ENCODE data around the gene TPT1.
A peak's percentile ranks its signal among the peaks of the same experiment; 100 is the strongest.
"Not testable (repeated sequence)": the region's sequence is repeated elsewhere in the genome, so short reads cannot be mapped to it uniquely, and the experiment has no call there.

The TPT1 gene

GRCh38 chr13:45365558-45365885 lies 24.5 kb upstream of the TPT1 start:
- no peak overlapping the region for H3K4me3 ChIP-seq (ENCODE audit: low read depth, low read length)
- H3K9ac ChIP-seq (ENCODE audit: low read length) = no peak overlapping the region
- H3K36me3 ChIP-seq (ENCODE audit: control insufficient read depth, insufficient read depth, low read length) = peaks cover 3% of the 10 kb centered on the region; the same call in 1 of the 2 replicates
- no peaks in the 10 kb centered on the region for H3K27me3 ChIP-seq (ENCODE audit: control insufficient read depth, insufficient read depth, low read length)
- no peak overlapping the region for H3K27ac ChIP-seq (ENCODE audit: low read depth, low read length)
- H3K4me1 ChIP-seq (ENCODE audit: control insufficient read depth, insufficient read depth, low read length) = peaks cover 14% of the 10 kb centered on the region
- no peaks in the 10 kb centered on the region for H3K9me3 ChIP-seq (ENCODE audit: control insufficient read depth, insufficient read depth, low read depth, low read length)

DNA sequence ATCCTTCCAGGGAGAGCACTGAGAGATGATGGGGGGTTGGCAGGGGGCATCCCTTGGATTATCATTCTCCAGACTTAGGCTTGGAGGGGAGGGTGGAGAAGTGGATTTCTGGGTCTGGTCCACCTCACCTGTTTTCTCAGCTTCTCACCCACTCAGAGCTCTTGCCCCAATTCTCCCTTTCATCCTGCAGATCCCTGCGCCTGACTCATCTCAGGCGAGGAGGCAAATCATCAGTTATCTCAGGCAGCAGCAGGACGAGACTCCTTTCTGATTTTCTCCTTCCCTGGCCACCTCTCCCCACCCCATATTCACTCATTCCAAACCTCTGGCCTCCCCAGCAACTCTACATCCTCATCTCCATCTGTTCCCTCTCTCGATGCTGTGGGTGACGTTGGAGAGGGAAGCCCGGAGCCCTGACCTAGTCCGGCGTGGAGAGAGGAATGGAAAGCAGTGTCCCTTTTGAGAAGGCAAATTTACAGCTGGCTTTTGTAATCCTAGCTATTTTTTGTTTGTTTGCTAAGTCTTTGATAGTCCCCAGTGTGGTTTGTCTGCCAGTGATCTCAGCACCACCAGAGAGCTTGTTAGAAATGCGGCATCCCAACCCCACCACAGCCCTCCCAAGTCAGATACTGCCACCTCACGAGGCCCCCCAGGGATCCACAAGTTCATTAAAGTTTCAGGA lies 24.0 kb upstream of the TPT1 start:
- H3K36me3 ChIP-seq (ENCODE audit: control insufficient read depth, insufficient read depth, low read length) = peaks cover 7% of the 10 kb centered on the region; the same call in 1 of the 2 replicates
- H3K9ac ChIP-seq (ENCODE audit: low read length) = no peak overlapping the region
- no peak overlapping the region for H3K27ac ChIP-seq (ENCODE audit: low read depth, low read length)
- no peak overlapping the region for H3K4me3 ChIP-seq (ENCODE audit: low read depth, low read length)
- H3K9me3 ChIP-seq (ENCODE audit: control insufficient read depth, insufficient read depth, low read depth, low read length) = no peaks in the 10 kb centered on the region
- no peaks in the 10 kb centered on the region for H3K27me3 ChIP-seq (ENCODE audit: control insufficient read depth, insufficient read depth, low read length)
- H3K4me1 ChIP-seq (ENCODE audit: control insufficient read depth, insufficient read depth, low read length) = peaks cover 14% of the 10 kb centered on the region

DNA sequence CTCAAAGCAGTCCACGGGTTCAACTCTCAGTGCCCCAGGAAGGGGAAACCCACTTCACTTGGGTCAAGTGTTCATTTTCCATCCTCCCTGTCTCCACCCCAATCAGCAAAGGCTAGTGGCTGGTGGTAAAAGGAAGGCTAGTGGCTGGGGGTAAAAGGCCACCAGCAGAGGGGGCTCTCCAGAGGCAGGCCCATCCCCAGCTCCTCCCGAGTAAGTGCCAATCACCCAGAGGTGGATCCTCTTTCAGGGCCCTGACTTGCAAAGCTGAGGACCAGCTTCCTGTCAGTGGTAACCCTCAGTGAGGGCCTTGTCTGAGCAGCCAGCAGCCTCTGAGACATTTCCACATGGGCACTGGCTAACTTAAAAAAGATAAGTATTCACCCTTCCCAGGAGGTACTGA lies 22.0 kb upstream of the TPT1 start:
- H3K27ac ChIP-seq (ENCODE audit: low read depth, low read length) = no peak overlapping the region
- H3K36me3 ChIP-seq (ENCODE audit: control insufficient read depth, insufficient read depth, low read length) = peaks cover 14% of the 10 kb centered on the region
- no peaks in the 10 kb centered on the region for H3K9me3 ChIP-seq (ENCODE audit: control insufficient read depth, insufficient read depth, low read depth, low read length)
- no peak overlapping the region for H3K9ac ChIP-seq (ENCODE audit: low read length)
- peaks cover 11% of the 10 kb centered on the region for H3K4me1 ChIP-seq (ENCODE audit: control insufficient read depth, insufficient read depth, low read length)
- no peaks in the 10 kb centered on the region for H3K27me3 ChIP-seq (ENCODE audit: control insufficient read depth, insufficient read depth, low read length)
- H3K4me3 ChIP-seq (ENCODE audit: low read depth, low read length) = no peak overlapping the region

DNA sequence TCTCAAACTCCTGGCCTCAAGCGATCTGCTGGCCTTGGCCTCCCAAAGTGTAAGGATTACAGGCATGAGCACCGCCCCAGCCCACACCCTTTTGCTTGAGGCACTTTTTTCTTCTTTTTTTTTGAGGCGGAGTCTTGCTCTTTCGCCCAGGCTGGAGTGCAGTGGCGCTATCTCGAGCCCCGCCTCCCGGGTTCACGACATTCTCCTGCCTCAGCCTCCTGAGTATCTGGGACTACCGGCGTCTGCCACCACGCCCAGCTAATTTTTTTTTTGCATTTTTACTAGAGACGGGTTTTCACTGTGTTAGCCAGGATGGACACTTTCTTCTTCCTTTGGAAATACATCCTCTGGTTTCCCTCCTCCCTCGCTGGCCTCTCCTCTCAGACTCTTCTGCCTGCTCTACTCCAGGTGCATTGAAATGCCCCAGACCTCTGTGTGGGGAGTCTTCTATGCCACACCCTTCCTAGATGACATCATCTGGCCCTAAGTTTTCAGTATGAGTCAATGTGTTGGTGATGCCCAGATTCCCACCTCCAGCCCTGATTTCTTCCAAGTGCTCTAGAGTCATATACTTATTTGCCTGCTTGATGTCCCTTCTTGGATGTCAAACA lies 20.7 kb upstream of the TPT1 start:
- no peak overlapping the region for H3K27ac ChIP-seq (ENCODE audit: low read depth, low read length)
- H3K9ac ChIP-seq (ENCODE audit: low read length) = no peak overlapping the region
- H3K4me3 ChIP-seq (ENCODE audit: low read depth, low read length) = no peak overlapping the region; the same call in 1 of the 2 replicates
- H3K36me3 ChIP-seq (ENCODE audit: control insufficient read depth, insufficient read depth, low read length) = peaks cover 21% of the 10 kb centered on the region
- no peaks in the 10 kb centered on the region for H3K9me3 ChIP-seq (ENCODE audit: control insufficient read depth, insufficient read depth, low read depth, low read length)
- H3K4me1 ChIP-seq (ENCODE audit: control insufficient read depth, insufficient read depth, low read length) = peaks cover 3% of the 10 kb centered on the region; the same call in 1 of the 2 replicates
- H3K27me3 ChIP-seq (ENCODE audit: control insufficient read depth, insufficient read depth, low read length) = no peaks in the 10 kb centered on the region

GRCh38 chr13:45356966-45357672 lies 16.1 kb upstream of the TPT1 start:
- no peaks in the 10 kb centered on the region for H3K9me3 ChIP-seq (ENCODE audit: control insufficient read depth, insufficient read depth, low read depth, low read length)
- no peaks in the 10 kb centered on the region for H3K4me1 ChIP-seq (ENCODE audit: control insufficient read depth, insufficient read depth, low read length)
- no peak overlapping the region for H3K4me3 ChIP-seq (ENCODE audit: low read depth, low read length)
- H3K9ac ChIP-seq (ENCODE audit: low read length) = no peak overlapping the region
- no peaks in the 10 kb centered on the region for H3K27me3 ChIP-seq (ENCODE audit: control insufficient read depth, insufficient read depth, low read length)
- peaks cover 48% of the 10 kb centered on the region for H3K36me3 ChIP-seq (ENCODE audit: control insufficient read depth, insufficient read depth, low read length)
- no peak overlapping the region for H3K27ac ChIP-seq (ENCODE audit: low read depth, low read length)

- no peak overlapping the region for H3K9ac ChIP-seq (ENCODE audit: low read length)
- peaks cover 63% of the 10 kb centered on the region for H3K36me3 ChIP-seq (ENCODE audit: control insufficient read depth, insufficient read depth, low read length)
- no peaks in the 10 kb centered on the region for H3K4me1 ChIP-seq (ENCODE audit: control insufficient read depth, insufficient read depth, low read length)
- no peak overlapping the region for H3K27ac ChIP-seq (ENCODE audit: low read depth, low read length)
- H3K9me3 ChIP-seq (ENCODE audit: control insufficient read depth, insufficient read depth, low read depth, low read length) = no peaks in the 10 kb centered on the region
- H3K4me3 ChIP-seq (ENCODE audit: low read depth, low read length) = no peak overlapping the region
- no peaks in the 10 kb centered on the region for H3K27me3 ChIP-seq (ENCODE audit: control insufficient read depth, insufficient read depth, low read length)
Measured at GRCh38 chr13:45353895-45354294, 12.9 kb upstream of the TPT1 start.

GRCh38 chr13:45352031-45352430 lies 11.0 kb upstream of the TPT1 start:
- Histone ChIP-seq H3K9ac (ENCODE audit: low read length) (no peak overlapping the region), H3K27ac (ENCODE audit: low read depth, low read length) (no peak overlapping the region), H3K9me3 (ENCODE audit: control insufficient read depth, insufficient read depth, low read depth, low read length) (no peaks in the 10 kb centered on the region), H3K4me3 (ENCODE audit: low read depth, low read length) (no peak overlapping the region), H3K4me1 (ENCODE audit: control insufficient read depth, insufficient read depth, low read length) (no peaks in the 10 kb centered on the region), H3K27me3 (ENCODE audit: control insufficient read depth, insufficient read depth, low read length) (no peaks in the 10 kb centered on the region), H3K36me3 (ENCODE audit: control insufficient read depth, insufficient read depth, low read length) (peaks cover 64% of the 10 kb centered on the region)

DNA sequence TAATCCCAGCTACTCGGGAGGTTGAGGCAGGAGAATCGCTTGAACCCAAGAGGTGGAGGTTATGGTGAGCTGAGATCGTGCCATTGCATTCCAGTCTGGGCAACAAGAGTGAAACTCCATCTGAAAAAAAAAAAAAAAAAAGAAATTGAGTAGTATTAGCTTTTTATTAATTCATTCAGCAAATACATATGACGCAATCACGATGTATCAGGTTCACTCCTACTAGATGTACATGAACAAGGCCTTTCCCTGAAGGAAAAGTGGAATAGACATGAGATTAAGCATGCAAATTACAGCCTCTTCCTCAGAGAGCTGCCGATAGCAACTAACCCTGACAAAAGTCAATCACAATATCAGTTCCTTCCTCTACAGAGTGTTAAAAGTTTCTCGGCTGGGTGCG lies 9.2 kb upstream of the TPT1 start:
- Histone ChIP-seq H3K36me3 (ENCODE audit: control insufficient read depth, insufficient read depth, low read length) (peaks cover 59% of the 10 kb centered on the region), H3K27ac (ENCODE audit: low read depth, low read length) (no peak overlapping the region), H3K27me3 (ENCODE audit: control insufficient read depth, insufficient read depth, low read length) (no peaks in the 10 kb centered on the region), H3K4me1 (ENCODE audit: control insufficient read depth, insufficient read depth, low read length) (no peaks in the 10 kb centered on the region), H3K4me3 (ENCODE audit: low read depth, low read length) (no peak overlapping the region), H3K9me3 (ENCODE audit: control insufficient read depth, insufficient read depth, low read depth, low read length) (no peaks in the 10 kb centered on the region), H3K9ac (ENCODE audit: low read length) (no peak overlapping the region)

- no peaks in the 10 kb centered on the region for H3K27me3 ChIP-seq (ENCODE audit: control insufficient read depth, insufficient read depth, low read length)
- H3K9me3 ChIP-seq (ENCODE audit: control insufficient read depth, insufficient read depth, low read depth, low read length) = no peaks in the 10 kb centered on the region
- no peak overlapping the region for H3K9ac ChIP-seq (ENCODE audit: low read length)
- H3K27ac ChIP-seq (ENCODE audit: low read depth, low read length) = 0 out of 2 replicates have a peak overlapping the region, but pooled peaks have one; percentile 18
- H3K4me1 ChIP-seq (ENCODE audit: control insufficient read depth, insufficient read depth, low read length) = no peaks in the 10 kb centered on the region
- H3K4me3 ChIP-seq (ENCODE audit: low read depth, low read length) = no peak overlapping the region
- H3K36me3 ChIP-seq (ENCODE audit: control insufficient read depth, insufficient read depth, low read length) = peaks cover 59% of the 10 kb centered on the region
Measured at GRCh38 chr13:45349438-45349837, 8.5 kb upstream of the TPT1 start.

DNA sequence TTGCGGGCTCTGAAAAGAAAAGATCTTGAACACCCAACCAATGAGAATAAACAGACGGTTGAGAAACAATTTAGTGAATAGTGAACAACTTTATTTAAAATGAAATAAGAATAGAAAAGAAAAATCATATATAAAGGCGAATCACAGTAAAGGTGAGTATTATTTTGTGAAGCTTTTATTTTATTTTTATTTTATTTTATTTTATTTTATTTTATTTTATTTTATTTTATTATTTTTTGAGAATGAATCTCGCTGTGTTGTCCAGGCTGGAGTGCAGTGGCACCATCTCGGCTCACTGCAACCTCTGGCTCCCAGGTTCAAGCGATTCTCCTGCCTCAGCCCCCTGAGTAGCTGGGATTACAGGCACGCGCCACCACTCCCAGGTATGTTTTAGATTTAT lies 3.1 kb upstream of the TPT1 start:
- not testable (repeated sequence) for H3K9me3 ChIP-seq (ENCODE audit: control insufficient read depth, insufficient read depth, low read depth, low read length); H3K9ac ChIP-seq (ENCODE audit: low read length)
- peaks cover 43% of the 10 kb centered on the region for H3K36me3 ChIP-seq (ENCODE audit: control insufficient read depth, insufficient read depth, low read length)

DNA sequence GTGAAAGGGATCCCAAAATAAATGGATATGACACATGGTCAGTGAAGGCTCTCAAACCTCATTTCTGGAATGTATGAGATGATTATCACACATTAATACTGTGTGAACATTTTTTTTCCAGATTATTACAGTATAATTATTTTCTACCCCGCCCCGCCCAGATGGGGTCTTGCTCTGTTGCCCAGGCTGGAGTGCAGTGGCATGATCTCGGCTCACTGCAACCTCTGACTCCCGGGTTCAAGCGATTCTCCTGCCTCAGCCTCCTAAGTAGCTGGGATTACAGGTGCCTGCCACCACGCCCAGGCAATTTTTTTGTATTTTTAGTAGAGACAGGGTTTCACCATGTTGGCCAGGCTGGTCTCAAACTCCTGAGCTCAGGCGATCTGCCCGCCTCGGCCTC lies 2.1 kb upstream of the TPT1 start:
- not testable (repeated sequence) for H3K4me3 ChIP-seq (ENCODE audit: low read depth, low read length); H3K9ac ChIP-seq (ENCODE audit: low read length); H3K27me3 ChIP-seq (ENCODE audit: control insufficient read depth, insufficient read depth, low read length); H3K27ac ChIP-seq (ENCODE audit: low read depth, low read length); H3K9me3 ChIP-seq (ENCODE audit: control insufficient read depth, insufficient read depth, low read depth, low read length); H3K4me1 ChIP-seq (ENCODE audit: control insufficient read depth, insufficient read depth, low read length)
- peaks cover 49% of the 10 kb centered on the region for H3K36me3 ChIP-seq (ENCODE audit: control insufficient read depth, insufficient read depth, low read length)

More for the DNA sequence above, 3.1 kb upstream of the TPT1 start:
- not testable (repeated sequence) for H3K4me1 ChIP-seq (ENCODE audit: control insufficient read depth, insufficient read depth, low read length); H3K27ac ChIP-seq (ENCODE audit: low read depth, low read length); H3K4me3 ChIP-seq (ENCODE audit: low read depth, low read length); H3K27me3 ChIP-seq (ENCODE audit: control insufficient read depth, insufficient read depth, low read length)

Measured in HUES6 (cell line).